Left forelimb (tissue), 1 donor: ENCODE measurements around the gene MET.
"Not testable (repeated sequence)": the region's sequence is repeated elsewhere in the genome, so short reads cannot be mapped to it uniquely, and the experiment has no call there.

Experiments used
- DNase-seq: peaks from one replicate; pipeline ENCODE4 v3.0.0-alpha.2; 2018; ENCODE audit warnings: low spot score

MET gene

DNA sequence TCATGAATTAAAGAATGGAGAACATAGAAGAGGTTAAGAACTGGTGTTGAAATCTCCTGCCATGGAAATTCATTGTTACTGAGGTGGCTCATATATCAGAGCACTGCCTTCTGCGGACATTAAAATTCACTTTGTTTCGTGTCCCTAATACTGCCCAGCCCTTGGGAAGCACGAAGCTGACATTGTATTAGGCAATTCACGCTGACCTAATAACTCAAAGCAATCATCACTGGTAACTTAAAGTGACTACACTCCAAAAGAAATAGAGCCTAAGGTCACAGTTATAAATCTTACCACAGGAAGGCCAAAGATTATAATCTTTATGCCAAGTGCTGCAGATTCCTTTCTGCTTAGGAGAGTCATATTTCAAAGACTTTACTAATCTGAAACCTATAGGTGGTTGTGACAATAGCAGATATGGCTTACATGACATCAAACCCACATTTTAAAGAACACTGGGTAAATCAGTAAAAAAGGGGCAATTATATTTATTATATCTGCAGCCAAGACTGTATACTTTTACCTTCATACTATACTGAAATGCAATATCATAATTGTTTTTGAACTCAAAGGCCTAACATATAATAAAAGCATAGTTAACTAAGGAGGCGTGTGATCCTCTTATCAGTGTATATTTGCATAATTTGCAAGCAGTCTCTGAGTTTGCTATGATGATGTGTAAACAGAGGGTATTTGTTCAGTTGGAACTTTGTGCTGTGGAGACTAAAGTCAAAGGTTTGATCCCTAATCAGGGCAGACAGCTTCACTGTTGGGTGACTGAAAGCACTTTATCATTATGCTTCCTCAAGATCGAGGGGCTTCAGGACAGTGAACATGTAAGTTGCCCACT lies 138.5 kb downstream of the MET start:
- no peak for DNase-seq

DNA sequence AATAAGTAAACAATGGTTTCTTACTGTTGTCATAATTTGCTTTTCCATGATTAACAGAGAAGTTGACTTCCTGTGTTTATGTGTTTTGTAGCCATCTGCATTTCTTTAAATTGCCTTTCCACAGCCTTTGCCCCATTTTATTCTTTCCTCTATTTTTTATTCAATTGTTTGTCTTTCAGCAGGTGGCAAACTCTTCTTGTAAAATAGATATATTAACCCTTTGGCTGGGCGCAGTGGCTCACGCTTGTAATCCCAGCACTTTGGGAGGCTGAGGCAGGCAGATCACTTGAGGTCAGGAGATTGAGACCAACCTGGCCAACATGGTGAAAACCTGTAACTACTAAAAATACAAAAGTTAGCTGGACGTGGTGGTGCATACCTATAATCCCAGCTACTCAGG lies 139.8 kb downstream of the MET start:
- DNase-seq = no peak

DNA sequence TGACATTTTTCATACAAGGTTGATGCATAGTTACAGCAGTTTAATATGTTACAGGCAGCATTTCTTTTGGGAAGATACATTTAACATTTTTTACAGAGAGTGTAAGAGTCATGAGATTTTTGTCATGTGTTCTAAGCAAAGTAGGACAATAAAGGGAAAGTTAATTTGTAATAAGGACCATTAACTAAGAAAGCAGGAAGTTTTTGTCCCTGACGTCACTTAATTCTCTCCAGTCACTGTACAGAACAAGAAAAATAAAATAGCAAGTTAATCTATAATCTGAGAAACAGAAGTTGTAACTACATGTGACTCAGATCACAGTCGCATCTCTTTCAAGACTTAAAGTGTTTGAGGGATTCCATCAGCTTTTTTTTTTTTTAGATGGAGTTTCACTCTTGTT lies 140.9 kb downstream of the MET start:
- DNase-seq = no peak

DNA sequence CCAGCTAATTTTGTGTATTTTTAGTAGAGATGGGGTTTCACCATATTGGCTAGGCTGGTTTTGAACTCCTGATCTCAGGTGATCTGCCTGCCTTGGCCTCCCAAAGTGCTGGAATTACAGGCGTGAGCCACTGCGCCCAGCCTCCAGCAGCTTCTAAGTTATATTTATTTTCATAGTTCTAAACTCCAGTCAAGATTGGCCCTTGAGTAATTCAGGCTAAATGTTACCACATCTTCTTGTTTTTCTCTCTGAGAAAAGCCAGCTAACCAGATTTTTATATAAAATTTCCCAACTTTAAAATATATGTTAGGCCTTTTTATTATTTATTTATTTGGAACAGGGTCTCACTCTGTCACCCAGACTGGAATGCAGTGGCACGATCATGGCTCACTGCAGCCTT lies 141.4 kb downstream of the MET start:
- not testable (repeated sequence) for DNase-seq

DNA sequence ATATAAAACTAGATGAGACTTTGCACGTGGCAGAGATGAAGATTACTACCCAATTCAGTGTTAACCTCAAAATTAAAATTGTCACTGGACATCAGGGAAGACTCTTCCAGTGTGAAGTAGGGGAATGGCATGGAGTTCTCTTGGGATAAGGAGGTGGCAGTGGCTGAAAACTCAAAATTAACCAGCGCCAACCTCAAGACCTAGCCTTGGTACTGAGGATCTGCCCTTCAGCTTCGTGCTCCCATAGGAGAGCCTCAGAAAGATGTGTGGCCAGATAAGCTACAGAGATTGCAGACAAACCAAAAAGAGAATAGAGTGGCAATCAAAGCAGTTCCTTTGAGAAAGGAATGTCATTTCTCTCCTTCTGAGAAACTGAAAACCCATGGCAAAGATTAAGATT lies 143.0 kb downstream of the MET start:
- DNase-seq = no peak

DNA sequence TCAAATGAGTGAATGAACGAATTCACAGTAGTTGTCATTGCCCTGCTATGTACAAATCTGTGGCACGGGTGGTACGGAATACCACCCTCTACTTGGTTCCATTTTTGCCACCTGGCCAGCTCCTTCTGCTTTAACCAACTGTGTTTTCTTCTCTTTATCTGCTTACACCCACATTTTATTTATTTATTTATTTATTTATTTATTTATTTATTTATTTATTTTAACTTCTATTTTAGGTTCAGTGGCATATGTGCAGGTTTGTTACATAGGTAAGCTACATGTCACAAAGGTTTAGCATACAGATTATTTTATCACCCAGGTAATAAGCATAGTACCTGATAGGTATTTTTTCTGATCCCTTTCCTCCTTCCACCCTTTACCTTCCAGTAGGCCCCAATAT lies 148.2 kb downstream of the MET start:
- no peak for DNase-seq

DNA sequence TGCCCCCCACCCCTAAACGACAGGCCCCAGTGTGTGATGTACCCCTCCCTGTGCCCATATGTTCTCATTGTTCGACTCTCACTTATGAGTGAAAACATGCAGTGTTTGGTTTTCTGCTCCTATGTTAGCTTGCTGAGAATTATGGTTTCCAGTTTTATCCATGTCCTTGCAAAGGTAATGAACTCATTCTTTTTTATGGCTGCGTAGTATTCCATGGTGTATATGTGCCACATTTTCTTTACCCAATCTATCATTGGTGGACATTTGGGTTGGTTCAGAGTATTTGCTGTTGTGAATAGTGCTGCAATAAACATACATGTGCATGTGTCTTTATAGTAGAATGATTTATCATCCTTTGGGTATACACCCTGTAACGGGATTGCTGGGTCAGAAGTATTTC lies 149.7 kb downstream of the MET start:
- DNase-seq = not testable (repeated sequence)

DNA sequence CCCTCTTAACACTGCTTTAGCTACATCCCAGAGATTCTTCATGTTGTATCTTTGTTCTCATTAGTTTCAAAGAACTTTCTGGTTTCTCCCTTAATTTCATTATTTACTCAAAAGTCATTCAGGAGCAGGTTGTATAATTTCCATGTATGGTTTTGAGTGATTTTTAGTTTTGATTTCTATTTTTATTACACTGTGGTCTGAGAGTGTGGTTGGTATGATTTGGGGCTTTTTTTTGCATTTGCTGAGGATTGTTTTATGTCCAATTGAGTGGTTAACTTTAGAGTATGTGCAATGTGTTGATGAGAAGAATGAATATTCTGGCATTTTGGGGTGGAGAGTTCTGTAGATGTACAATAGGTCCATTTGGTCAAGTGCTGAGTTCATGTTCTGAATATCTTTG lies 152.5 kb downstream of the MET start:
- no peak for DNase-seq

DNA sequence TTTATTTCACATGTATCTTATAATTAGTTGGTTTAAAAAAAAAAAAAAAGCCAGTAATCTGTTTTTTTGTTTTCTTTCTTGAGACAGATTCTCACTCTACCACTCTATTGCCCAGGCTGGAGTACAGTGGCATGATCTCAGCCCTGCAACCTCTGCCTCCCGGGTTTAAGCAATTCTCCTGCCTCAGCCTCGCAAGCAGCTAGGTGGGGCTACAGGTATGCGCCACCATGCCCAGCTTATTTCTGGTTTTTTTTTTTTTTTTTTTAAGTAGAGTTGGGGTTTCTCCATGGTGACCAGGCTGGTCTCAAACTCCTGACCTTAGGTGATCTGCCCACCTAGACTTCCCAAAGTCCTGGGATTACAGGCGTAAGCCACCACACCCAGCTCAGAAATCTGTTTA lies 156.3 kb downstream of the MET start:
- no peak for DNase-seq

DNA sequence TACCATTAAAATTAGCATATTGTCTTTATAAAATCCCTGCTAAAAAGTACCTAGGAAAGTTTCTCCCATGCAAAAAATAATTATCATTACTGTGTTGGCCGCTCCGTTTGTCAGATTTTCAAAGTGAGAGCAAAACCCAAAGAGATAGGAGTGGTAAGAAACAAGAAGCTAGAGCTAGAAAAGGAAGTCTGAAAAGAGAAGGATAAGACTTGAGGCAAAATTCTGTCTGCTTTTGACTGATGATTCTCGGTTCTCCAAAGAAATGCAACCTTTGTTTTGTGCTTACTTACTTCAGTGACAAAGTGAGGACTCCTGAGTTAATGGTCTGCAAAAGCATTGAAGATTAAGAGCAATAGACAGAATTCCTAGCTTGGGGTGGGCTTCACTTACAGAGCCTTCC lies 157.0 kb downstream of the MET start:
- DNase-seq = no peak

DNA sequence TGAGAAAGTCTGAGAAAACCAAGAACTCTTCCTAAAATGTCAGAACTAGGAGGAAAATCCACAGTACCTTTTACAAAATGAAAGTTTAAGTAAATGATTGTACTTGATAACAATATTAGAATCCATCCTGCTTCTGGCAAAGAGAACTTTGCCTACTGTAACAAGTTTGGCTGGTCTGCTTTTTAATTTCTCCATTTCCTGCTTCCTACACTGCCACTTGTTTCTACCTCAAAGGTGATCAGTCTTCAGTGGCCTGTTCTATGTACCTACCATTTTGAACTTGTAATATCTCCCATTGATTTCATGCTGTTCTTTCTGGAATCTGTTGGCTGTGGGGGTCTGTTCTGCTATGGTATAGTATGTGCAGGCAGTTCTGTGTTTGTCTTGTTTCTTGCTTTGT lies 157.5 kb downstream of the MET start:
- no peak for DNase-seq

DNA sequence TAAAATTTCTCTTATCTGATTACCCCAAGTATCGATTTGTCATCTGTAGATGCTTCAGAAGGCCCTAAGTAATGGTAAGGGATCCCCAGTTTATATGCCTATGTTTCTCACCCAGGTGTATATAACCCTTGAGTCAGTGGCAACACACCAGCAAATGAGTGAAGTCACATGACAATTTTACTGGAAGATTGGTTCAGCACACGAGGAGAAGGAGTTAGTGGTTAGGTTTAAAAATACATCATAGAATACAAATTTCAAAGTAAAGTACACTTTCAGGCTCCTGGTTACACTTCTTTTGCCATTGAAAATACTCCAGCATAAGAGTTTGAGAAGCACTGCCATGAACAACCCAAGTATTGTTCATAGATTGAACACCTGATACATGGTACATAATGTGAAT lies 160.7 kb downstream of the MET start:
- no peak for DNase-seq

DNA sequence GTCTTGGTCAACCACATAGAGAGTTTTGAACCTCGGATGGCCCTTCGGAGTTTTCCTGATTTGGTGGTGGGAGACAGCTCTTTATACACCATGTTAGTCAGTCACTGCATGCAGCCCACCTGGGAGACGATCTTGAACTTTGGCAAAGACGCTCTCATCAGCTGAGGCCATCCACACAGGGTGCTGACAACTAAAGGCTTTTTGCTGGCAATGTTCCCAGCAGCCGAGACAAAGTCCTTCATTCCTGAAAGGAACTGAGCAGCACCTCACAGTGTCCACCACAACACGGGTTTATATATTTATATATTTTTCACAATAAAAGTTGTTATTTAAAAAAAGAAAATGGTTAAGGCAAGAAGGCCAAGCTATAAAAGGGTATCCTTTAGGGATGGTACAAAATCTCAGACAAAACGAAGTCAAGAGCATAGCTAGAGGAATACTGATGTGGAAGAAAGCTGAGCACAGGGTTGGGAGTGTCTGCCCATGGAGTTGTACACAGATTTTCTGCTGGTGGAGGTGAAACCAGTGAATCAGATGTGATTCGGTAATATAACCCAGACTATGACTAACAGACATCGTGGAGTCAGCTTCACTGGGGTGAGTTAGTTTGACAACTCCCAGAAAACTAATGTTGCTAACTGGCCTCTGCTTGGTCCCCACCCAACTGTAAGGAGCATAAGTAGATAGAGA lies 163.0 kb downstream of the MET start:
- DNase-seq = no peak

DNA sequence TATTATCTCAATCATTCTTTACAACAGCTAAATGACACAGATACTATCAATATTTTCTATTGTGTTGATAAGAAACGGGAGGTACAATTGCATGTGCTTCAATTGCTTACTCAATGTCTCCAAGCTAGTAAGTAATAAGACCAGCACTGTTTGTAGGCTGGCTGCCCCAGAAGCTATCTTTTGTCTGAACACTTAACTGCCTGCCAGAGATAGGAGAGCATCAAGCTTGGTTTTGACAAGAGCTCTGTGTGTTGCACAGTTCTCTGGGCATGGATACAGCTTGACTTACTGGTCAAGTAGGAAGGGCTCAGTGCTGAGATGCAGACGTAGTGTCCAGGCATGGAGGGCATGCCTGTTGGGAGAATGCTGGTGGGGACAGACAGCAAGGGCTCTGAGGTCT lies 164.1 kb downstream of the MET start:
- no peak for DNase-seq

DNA sequence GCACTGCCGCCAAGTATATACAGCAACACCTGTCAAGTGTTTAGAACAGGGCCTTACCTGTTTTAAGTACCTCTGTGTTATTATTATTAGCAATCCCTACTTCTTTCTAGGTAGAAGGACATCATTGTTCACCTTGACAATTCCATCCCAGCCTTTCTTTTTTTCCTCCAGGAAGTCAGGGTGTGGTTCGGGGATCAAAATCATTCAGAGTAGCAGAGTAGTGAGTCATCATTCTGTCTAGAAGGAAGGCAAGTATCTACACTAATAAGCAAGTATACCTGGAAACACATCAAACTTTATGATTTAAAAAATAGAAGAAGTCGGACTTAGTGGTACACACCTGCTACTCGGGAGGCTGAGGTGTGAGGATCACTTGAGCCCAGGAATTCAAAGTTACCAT lies 164.9 kb downstream of the MET start:
- no peak for DNase-seq

DNA sequence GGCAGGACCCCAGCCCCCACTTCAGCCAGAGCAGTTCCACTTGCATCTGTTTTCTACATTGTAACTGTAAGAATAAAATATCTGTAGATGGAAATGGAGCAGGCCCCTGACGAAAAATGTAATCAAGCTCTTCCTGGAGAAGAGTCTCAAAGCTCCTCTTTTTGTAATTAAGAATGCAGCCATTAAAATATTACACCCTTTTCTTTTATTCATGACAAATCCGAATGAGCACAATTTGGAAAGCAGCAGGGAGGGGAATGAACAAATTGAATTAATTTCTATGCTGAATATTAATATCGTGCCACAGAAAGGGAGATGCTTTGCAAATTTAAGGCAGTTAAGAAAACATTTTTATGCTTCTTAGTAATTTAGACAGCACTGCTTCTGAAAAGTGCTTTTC lies 165.6 kb downstream of the MET start:
- no peak for DNase-seq

DNA sequence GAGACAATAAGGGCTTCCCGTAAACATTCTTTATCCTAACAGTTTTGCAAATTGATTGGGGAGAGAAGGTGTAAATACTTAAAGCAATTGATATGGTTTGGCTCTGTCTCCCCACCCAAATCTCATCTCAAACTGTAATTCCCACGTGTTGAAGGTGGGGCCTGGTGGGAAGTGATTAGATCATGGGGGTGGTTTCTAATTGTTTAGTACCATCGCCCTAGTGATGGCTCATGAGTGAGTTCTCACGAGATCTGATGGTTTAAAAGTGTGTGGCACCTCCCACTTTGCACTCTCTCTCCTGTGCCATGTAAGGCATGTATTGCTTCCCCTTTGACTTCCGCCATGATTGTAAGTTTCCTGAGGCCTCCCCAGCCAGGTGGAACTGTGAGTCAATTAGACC lies 168.3 kb downstream of the MET start:
- no peak for DNase-seq

DNA sequence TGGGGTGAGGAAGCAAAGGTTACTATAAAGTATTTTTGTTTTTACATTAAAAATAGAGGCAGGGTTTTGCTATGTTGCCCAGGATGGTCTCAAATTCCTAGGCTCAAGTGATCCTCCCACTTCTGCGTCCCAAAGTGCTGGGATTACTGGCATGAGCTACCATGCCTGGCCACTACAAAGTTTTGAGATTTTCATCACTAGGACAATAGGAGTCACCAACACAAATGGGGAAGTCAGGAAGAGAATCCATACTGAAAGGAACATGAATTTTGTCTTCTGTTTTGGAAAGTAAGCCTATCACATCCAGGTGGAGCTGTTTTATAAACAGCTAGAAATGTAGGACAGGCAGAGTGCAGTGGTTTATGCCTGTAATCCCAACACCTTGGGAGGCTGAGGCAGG lies 170.4 kb downstream of the MET start:
- DNase-seq = no peak

DNA sequence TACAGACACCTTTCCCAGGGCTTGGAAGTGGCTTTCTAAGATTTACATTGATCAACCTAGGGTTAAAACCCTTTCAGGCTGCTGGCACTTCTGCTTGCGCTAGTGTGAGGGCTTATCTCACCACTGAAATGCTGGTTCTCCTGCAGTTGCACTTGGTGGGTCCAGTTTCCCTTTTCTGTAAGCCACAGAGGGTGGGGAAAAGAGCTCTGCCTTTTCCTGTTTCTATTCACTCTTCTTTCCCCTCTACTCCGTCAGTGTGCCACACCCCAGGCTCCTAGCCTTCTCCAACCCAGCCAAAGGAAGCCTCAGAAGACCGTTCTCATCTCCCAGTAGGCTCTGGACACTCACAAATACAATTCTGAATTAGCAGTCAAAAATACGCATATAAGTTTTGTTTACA lies 171.4 kb downstream of the MET start:
- DNase-seq = no peak
